Measurements from ENCODE around the gene PRPS1.

GRCh38 chrX:107678957-107679740, 50.8 kb downstream of the PRPS1 start:
- no peak for TF ChIP-seq PKNOX1 (IDR thresholded peaks at IDR 0.05)
- TF ChIP-seq TARDBP (IDR thresholded peaks at IDR 0.05), result no peak
- TF ChIP-seq BHLHE40 (IDR thresholded peaks at IDR 0.05; ENCODE audit: borderline replicate concordance), result no peak
- no peak for TF ChIP-seq SUZ12 (IDR thresholded peaks at IDR 0.05)
- no peak for TF ChIP-seq FOXA1 (IDR thresholded peaks at IDR 0.05)
- no peak for TF ChIP-seq ELF4 (IDR thresholded peaks at IDR 0.05)
- no peak for TF ChIP-seq CTBP1 (IDR thresholded peaks at IDR 0.05; ENCODE audit: borderline replicate concordance)
- TF ChIP-seq ZNF384 (IDR thresholded peaks at IDR 0.05), result no peak
- TF ChIP-seq LEF1 (IDR thresholded peaks at IDR 0.05; ENCODE audit: borderline replicate concordance), result no peak
- no peak for TF ChIP-seq HDGF (IDR thresholded peaks at IDR 0.05; ENCODE audit: borderline replicate concordance)

Measured in HEK293T (cell line).